GM10266 (cell line): ENCODE data around the gene DYNC1I1.

Experiments used
- DNase-seq: peaks from one replicate; pipeline ENCODE4 v3.0.0; 2012; ENCODE audit errors: extremely low spot score
- CTCF ChIP-seq: IDR thresholded peaks from 2 replicates; pipeline ENCODE4 v1.5.1; 2012; ENCODE audit warnings: mild to moderate bottlenecking, low read depth; ENCODE audit not compliant: control insufficient read depth, insufficient read depth; ENCODE audit errors: missing control alignments

DYNC1I1 gene

GRCh38 chr7:95802270-95802669, 29.9 kb downstream of the DYNC1I1 start:
- no peak for TF ChIP-seq CTCF
- no peak for DNase-seq

- no peak for DNase-seq
- no peak for TF ChIP-seq CTCF
Observed at GRCh38 chr7:95804052-95804451, 31.7 kb downstream of the DYNC1I1 start.

GRCh38 chr7:95805909-95806308, 33.6 kb downstream of the DYNC1I1 start:
- no peak for TF ChIP-seq CTCF
- DNase-seq = no peak

- TF ChIP-seq CTCF = no peak
- DNase-seq = no peak
Observed at GRCh38 chr7:95808396-95808795, 36.0 kb downstream of the DYNC1I1 start.

GRCh38 chr7:95811846-95812445, 39.6 kb downstream of the DYNC1I1 start:
- no peak for TF ChIP-seq CTCF
- DNase-seq = no peak

- no peak for DNase-seq
- TF ChIP-seq CTCF = no peak
Observed at GRCh38 chr7:95814721-95815120, 42.4 kb downstream of the DYNC1I1 start.

- DNase-seq = no peak
- TF ChIP-seq CTCF = no peak
Observed at GRCh38 chr7:95817866-95818640, 45.7 kb downstream of the DYNC1I1 start.
